Measurements from ENCODE around the gene TSHZ2.

GRCh38 chr20:53264604-53265003 is 292.4 kb downstream of the TSHZ2 start:
- TF ChIP-seq CTCF (IDR thresholded peaks at IDR 0.05; ENCODE audit: poor library complexity) (no peak), EZH2 (IDR thresholded peaks at IDR 0.05; ENCODE audit: borderline replicate concordance) (no peak), EZH2phosphoT487 (IDR thresholded peaks at IDR 0.05; ENCODE audit: low read depth, severe bottlenecking, unreplicated experiment) (no peak)
